NCI-H2107 treated with DMSO at 0.1 percent for 48 hours (cell line): ENCODE data around the gene GDI2.
"Not testable (repeated sequence)": the region's sequence is repeated elsewhere in the genome, so short reads cannot be mapped to it uniquely, and the experiment has no call there.

Experiments used
- DNase-seq: peaks from one replicate; lab custom pipeline; 2025; ENCODE audit not compliant: unreplicated experiment; lab: John Stamatoyannopoulos, UW

Gene GDI2

GRCh38 chr10:5828725-5829124 lies 15.5 kb upstream of the GDI2 start:
- no peak for DNase-seq

GRCh38 chr10:5827841-5828240 lies 14.6 kb upstream of the GDI2 start:
- no peak for DNase-seq

GRCh38 chr10:5826511-5826910 lies 13.3 kb upstream of the GDI2 start:
- not testable (repeated sequence) for DNase-seq

GRCh38 chr10:5818894-5819293 lies 5.7 kb upstream of the GDI2 start:
- no peak for DNase-seq

GRCh38 chr10:5818048-5818331 lies 4.8 kb upstream of the GDI2 start:
- DNase-seq: no peak

GRCh38 chr10:5817322-5818047 lies 4.3 kb upstream of the GDI2 start:
- no peak for DNase-seq

GRCh38 chr10:5816170-5816569 lies 2.9 kb upstream of the GDI2 start:
- no peak for DNase-seq

- no peak for DNase-seq
Measured at GRCh38 chr10:5814110-5815107, 1.2 kb upstream of the GDI2 start.

- DNase-seq: no peak
Measured at GRCh38 chr10:5813091-5813340, 218 bp downstream of the GDI2 start.

- DNase-seq: no peak
Measured at GRCh38 chr10:5812283-5813090, 747 bp downstream of the GDI2 start.

- no peak for DNase-seq
Measured at GRCh38 chr10:5811387-5811821, 1.8 kb downstream of the GDI2 start.

- no peak for DNase-seq
Measured at GRCh38 chr10:5810225-5810624, 3.0 kb downstream of the GDI2 start.

GRCh38 chr10:5809527-5810154 lies 3.6 kb downstream of the GDI2 start:
- DNase-seq: no peak

GRCh38 chr10:5808783-5809392 lies 4.3 kb downstream of the GDI2 start:
- not testable (repeated sequence) for DNase-seq

GRCh38 chr10:5806745-5807144 lies 6.5 kb downstream of the GDI2 start:
- DNase-seq: no peak

- DNase-seq: no peak
Measured at GRCh38 chr10:5805711-5806110, 7.5 kb downstream of the GDI2 start.

GRCh38 chr10:5805260-5805659 lies 8.0 kb downstream of the GDI2 start:
- no peak for DNase-seq

GRCh38 chr10:5804386-5804785 lies 8.8 kb downstream of the GDI2 start:
- DNase-seq: no peak

GRCh38 chr10:5800782-5801181 lies 12.5 kb downstream of the GDI2 start:
- no peak for DNase-seq

GRCh38 chr10:5794236-5794635 lies 19.0 kb downstream of the GDI2 start:
- no peak for DNase-seq

- no peak for DNase-seq
Measured at GRCh38 chr10:5789626-5790025, 23.6 kb downstream of the GDI2 start.
